SHP77 treated with DMSO at 0.1 percent for 48 hours (cell line): Measurements from ENCODE around the gene ZEB2.

Source experiments
- DNase-seq: peaks from one replicate; lab custom pipeline; 2025; lab: John Stamatoyannopoulos, UW

Gene ZEB2

GRCh38 chr2:144519934-144520731, at the start of gene ZEB2:
Gene ZEB2, minus strand, starts transcription at chr2:144520119. Its CDS starts 2,769 bp downstream, at chr2:144517350.
- DNase-seq: no peak

DNA sequence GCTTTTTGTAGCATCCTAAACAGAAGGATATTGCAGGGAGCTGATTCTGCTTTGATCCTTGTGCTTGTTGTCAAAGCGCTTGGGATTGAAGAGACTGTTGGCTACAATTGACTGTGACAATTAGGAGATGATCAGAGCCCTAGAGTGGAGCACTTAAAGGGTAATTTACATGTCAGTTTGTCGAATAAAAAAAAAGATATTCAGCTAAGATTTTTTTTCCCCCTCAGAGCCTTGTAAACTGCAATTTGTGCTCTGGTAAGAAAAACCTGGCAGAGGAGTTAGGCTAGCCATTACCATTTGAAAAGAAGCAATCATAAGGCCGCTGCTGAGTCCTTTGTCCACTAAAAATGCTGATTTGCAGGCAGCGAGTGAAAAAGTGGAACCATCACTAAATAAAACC, 47.8 kb upstream of the ZEB2 start:
- no peak for DNase-seq

GRCh38 chr2:144566448-144566847, 46.5 kb upstream of the ZEB2 start:
- no peak for DNase-seq

GRCh38 chr2:144560251-144560650, 40.3 kb upstream of the ZEB2 start:
- DNase-seq: no peak

GRCh38 chr2:144559681-144560080, 39.8 kb upstream of the ZEB2 start:
- DNase-seq: no peak

DNA sequence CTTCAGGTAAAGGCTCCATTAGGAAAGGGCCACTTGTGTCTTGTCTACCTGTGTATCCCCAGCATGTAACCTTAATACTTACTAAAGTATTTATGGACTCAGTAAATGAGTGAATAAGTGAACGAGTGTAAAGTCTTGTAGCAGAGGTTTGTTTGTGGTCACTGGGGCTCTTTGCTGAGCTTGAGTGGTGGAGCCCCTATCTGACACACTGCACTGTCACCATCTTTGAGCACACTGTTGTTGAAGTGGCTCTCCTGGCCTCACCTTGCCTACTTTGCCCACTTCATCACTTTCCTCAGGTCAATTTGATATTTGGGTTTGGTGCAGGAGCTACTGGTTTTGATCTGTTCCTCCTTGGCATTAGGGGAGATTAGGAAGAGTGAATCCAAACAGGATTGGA, 39.3 kb upstream of the ZEB2 start:
- DNase-seq: no peak

DNA sequence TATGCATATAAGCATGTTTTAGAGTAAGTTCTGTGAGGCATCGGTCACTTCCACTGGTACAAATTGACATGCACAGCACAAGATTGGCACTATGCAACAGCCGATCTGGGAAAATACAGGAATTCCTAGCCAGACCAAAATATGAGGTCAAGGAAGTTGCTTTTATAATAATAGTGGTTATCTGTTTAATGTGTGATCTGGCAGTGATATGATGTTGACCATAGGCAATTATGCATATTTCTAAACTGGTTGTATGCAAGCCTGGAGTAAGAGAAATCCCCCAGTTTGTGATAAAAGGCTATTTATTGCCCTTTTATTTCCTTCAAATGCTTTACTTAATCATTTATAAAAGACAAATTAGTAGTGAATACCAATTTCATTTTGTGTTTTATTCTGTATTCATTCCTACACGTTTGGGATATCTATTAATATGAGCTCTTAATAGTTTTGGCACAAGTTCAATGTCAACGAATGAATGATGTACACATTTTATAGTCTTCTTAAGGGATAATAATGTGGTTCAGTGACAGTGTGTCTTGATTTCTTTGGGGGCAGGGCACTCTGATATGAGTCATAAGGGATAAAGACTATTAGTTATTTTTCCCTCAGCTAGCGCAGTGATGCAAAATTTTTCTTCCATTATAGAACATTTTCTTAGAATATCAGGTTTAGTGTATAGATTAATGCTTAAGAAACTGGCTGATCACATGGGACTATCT, 34.7 kb upstream of the ZEB2 start:
- no peak for DNase-seq

DNA sequence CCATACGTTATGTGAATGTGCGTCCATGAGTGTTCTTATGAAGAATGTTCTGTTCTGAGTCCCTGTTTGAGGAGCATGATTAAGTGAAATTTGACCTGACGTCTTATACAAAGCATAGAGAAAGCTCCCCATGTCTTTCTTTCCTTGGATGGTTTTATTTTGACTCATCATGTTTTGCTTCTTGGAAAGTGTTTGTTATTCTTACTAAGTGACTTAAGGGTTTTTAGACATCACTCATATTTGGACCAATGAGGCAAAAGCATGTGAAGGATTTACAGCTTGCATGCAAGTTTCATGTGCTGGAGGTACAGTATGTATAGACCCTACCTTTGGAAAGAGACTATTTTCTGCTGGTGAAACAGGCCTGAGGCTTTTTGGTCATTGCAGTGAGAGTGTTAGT, 33.5 kb upstream of the ZEB2 start:
- no peak for DNase-seq

GRCh38 chr2:144552821-144553220, 32.9 kb upstream of the ZEB2 start:
- DNase-seq: no peak

DNA sequence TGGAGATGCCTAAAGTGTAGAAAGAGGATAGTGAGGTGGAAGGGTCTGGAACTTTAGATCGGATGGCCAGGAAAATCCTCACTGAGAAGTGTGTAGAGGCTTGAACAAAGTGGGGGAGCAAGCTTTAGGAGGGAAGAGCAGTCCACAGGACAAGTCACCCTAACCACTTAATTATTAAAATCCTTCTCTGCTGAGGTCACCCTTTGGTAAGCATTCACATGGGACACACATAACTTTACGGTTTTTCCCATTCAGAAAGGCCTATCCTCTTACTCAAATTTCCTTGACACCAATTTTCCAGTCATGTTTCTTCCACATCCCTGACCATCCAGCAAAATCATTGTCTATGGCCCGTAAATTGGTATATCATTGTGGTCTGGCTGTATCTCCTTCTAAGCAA, 31.0 kb upstream of the ZEB2 start:
- no peak for DNase-seq

DNA sequence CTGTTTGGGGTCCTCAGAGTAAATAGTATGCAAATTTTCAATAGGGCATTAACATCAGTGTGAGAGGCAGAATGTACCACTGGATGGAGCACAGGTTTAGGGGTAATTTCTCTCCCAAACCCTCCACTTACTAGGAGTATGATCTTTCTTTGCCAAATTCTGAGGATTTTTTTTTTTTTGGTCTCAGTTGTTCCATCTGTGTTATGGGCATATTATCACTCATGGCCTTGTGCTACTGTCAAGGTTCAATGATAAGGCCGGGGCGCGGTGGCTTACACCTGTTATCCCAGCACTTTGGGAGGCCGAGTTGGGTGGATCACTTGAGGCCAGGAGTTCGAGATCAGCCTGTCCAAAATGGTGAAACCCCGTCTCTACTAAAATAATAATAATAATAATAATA, 30.2 kb upstream of the ZEB2 start:
- DNase-seq: no peak

DNA sequence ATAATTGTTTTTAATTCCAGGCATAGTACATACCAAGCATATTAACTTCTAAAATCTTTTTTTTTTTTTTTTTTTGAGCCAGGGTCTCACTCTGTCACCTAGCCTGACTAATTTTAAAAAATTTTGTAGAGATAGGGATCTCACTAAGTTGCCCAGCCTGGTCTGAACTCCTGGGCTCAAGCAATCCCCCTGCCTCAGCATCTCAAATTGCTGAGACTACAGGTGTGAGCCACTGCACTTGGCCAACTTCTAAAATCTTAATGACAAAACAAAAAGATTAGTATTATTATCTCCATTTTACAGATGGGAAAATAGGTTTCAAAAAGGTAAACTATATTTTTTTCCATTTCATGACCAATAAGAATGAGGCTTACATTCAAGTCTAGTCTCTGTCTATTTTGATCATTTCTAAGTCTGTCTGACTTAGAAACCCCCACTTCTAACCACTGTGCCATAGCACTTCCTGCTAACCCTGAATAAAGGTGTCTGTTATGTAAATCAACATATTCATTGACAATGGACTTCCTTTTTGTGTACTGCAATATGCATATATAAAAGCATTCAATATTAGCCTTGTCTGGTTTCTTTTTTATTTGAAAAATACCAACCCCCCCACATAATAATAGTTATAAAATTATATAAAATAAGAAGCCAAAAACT, 28.7 kb upstream of the ZEB2 start:
- no peak for DNase-seq

DNA sequence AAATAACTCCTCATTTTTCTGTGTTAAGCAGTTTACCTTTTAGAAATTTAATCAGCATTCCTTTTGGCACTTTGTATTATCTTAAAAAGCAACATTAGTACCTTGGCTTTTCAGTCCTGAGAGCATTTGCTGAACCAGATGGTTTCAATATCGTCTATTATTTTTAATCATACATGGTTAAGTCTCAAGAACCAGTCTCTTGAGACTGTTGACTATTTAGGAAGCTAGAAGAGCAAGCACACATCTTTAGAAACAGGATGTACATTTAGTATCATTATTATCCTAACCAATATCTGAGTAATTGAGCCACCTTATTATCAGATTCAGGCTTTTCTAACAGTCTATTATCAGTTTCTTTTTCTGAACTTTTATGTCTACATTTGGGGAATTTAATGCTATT, 28.2 kb upstream of the ZEB2 start:
- no peak for DNase-seq

- no peak for DNase-seq
Measured at GRCh38 chr2:144547494-144547893, 27.6 kb upstream of the ZEB2 start.

GRCh38 chr2:144546933-144547332, 27.0 kb upstream of the ZEB2 start:
- no peak for DNase-seq

GRCh38 chr2:144545787-144546186, 25.9 kb upstream of the ZEB2 start:
- DNase-seq: no peak

DNA sequence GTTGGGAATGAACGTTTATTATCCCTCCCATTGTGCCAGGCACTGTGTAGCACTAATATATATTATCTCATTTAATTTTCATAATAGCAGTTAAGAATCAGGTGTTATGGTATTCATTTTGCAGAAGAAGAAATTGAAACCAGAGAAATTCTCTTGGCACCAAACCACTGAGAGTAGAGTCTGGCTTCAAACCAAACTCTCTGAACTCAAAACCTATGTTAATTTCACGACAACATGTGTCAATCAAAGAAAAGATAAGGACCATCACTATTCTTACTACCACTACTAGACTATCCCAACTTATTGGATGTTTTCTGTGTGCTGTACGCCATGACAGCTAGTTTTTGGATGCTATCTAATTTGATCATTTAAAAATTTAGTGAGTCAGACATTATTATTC, 24.1 kb upstream of the ZEB2 start:
- no peak for DNase-seq

GRCh38 chr2:144541396-144541795, 21.5 kb upstream of the ZEB2 start:
- no peak for DNase-seq

DNA sequence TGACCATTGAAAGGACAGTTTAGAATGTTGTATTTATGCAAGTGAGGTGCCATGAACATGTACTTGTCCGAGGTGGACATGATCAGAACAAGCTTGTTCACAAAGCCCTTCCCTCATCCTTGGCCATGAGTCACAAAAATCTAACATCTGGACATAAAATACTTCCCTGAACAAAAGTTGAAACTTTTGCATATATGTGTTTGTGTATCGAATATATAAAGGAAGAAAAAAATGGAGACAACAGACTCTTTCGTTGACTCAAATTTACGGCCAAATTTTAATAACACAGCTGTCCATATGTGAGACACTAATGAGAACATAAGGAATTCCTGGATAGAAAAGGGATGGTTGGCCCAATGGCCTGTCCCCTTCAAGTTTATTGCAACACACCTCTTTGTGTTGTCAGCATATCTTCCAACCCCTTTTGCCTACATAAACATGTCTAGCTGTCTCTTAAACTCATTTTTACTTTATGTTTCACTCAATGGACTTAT, 19.4 kb upstream of the ZEB2 start:
- no peak for DNase-seq

- no peak for DNase-seq
Measured at GRCh38 chr2:144535300-144535699, 15.4 kb upstream of the ZEB2 start.

DNA sequence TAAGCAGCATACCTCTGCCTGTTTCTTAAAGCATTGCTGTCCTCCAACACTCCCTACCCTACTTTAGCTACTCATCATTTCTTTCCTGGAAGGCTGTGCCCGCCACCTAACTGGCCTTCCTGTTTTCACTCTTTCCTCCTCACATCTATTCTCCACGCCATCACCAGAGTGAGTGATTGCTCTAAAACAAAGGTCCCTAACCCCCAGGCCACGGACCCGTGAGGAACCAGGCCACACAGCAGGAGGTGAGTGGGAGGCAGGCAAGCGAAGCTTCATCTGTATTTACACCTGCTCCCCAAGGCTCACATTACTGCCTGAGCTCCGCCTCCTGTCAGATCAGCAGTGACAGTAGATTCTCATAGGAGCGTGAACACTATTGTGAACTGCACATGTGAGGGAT, 13.3 kb upstream of the ZEB2 start:
- DNase-seq: no peak

DNA sequence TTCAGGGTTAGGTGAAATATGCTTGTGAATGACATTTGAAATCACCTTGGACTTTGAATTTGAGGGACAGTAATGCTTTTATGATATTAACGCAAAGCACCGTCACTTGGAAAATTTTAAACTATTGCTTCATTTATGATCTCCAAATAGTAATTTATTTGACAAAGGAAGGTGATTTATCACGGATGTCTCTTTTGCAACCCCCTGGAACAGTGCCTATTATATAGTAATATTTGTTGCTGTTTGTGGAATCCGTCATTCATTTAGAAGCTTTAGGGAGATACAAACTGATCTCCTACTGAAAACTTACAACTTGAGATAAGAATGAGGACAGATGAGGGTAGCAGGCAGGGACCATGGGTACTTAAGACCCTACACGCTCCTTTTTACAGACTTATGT, 10.7 kb upstream of the ZEB2 start:
- DNase-seq: no peak

DNA sequence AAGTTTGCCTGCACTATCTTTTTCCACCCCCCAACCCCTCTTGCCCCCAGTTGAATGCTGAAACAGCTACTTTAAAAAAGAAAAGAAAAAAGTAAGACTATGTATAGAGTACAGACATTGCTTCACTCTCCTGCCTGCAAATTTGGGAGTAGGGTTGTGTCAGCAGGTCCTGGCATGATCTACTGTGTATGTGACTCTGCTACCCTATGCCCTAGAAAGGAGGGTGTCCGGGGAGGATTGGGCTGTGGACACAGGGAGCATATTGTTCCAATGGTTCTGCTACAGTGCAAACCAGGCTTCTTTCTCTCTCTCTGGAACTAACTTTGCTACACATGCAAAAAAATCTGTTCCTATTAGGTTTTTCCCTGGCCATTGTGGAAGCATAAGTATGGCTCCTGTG, 9.9 kb upstream of the ZEB2 start:
- DNase-seq: no peak
